ENCODE results near the gene HTR1E.
"Not testable (repeated sequence)": the region's sequence is repeated elsewhere in the genome, so short reads cannot be mapped to it uniquely, and the experiment has no call there.

Gene HTR1E

DNA sequence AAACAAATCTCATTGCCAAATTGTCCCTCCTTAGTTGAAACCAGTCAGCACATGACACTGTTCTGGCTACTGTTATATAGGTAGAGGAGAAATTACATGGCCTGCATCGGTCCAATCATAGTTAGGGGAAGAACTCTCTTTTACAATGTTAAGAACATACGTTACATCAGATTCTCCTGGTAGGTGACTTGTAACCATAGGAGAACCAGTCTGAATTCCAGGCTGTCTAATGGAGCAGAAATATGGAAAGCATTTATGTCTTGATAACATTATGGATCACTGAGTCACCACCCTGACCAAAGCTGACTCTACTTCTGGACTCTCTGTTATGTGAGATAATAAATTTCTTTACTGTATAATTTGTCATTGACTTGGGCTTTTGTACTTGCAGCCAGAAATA is 40.9 kb downstream of the HTR1E start:
- DNase-seq = no peak

- DNase-seq = no peak
These were observed 64.2 kb downstream of the HTR1E start for GRCh38 chr6:87001494-87001893.

GRCh38 chr6:87002391-87002790 is 65.1 kb downstream of the HTR1E start:
- DNase-seq = not testable (repeated sequence)

GRCh38 chr6:87006541-87006940 is 69.2 kb downstream of the HTR1E start:
- DNase-seq = not testable (repeated sequence)

GRCh38 chr6:87009581-87009980 is 72.3 kb downstream of the HTR1E start:
- not testable (repeated sequence) for DNase-seq

- no peak for DNase-seq
These were observed 74.7 kb downstream of the HTR1E start for GRCh38 chr6:87012035-87012434.

DNA sequence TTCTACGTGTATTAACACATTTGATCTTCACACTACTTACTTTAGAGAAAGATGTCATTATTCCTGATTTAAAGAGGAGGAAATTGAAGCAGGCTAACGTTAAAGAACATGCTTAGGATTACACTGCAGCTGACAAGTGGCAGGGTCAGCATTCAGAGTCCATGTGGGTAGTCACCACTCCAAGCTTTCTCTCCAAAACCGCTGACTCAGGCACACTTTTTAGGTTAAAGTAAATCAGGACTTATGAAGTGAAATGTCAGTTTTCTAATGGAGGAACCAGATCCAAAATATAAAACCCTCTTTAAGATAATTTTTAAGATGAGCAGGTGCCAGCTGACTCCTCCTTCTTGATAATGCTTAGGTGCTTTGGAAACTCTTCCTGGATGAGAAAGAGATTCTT is 75.4 kb downstream of the HTR1E start:
- no peak for DNase-seq

GRCh38 chr6:87016772-87017171 is 79.4 kb downstream of the HTR1E start:
- no peak for DNase-seq

DNA sequence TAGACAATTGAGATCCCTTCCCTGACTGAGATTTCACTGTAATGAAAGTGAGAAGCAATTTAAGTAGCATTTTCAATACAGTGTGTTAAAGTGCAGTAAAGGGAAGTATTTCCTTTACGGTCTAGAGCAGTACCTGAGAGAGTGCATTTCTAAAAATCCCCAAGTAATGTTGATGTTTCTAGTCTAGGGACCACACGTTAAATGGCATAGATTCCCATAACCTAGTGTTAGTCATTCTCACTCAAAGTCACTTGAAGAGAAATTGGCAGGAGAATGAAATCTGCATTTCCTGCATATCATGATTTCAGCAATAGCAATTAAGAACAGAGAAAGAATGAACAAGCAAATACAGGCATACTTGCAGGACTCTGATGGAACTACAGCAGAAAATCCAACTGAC is 89.7 kb downstream of the HTR1E start:
- DNase-seq = no peak

- DNase-seq = no peak
These were observed 92.5 kb downstream of the HTR1E start for GRCh38 chr6:87029711-87030314.

- DNase-seq = no peak
These were observed 103.4 kb downstream of the HTR1E start for GRCh38 chr6:87040729-87041128.

- no peak for DNase-seq
These were observed 108.3 kb downstream of the HTR1E start for GRCh38 chr6:87045521-87046075.

GRCh38 chr6:87049779-87050178 is 112.5 kb downstream of the HTR1E start:
- DNase-seq = no peak

GRCh38 chr6:87053312-87053711 is 116.0 kb downstream of the HTR1E start:
- no peak for DNase-seq

GRCh38 chr6:87054143-87054833 is 117.0 kb downstream of the HTR1E start:
- DNase-seq = no peak

GRCh38 chr6:87059943-87060342 is 122.6 kb downstream of the HTR1E start:
- DNase-seq = no peak

DNA sequence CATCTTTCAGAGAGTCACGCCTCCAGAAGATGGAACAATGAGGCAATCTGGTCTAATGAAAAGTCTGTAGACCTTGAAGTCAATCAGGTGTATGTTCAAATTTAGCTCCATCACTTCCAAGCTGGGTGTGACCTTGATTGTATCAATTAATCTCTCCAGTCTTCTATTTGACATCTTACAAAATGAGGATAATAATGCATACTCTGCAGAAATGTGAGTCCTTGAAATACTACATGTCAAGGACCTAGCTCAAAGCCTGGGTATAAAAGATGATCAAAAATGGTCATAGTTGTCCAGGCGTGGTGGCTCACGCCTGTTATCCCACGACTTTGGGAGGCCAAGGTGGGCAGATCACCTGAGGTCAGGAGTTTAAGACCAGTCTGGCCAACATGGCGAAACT is 127.8 kb downstream of the HTR1E start:
- no peak for DNase-seq

All from activated CD4-positive, alpha-beta T cell treated with anti-CD3 and anti-CD28 coated beads, Interleukin-2, amount 50 U/mL, for 1 hour (primary cell).